ENCODE data around the gene ESRRB. TPM values are rescaled to one million over a fixed set of nuclear protein-coding genes. Genes with fewer than 3 reads are reported as not detected.

ESRRB gene
- total RNA-seq, 2 experiments from 2014 or later, result 0.47 TPM; not detected in 1

GRCh38 chr14:76472199-76472723, 96.3 kb downstream of the ESRRB start:
- Histone ChIP-seq H3K4me3 (ENCODE audit: low read depth, low read length, poor library complexity, severe bottlenecking) (no peak overlapping the region), H3K9me3 (ENCODE audit: low read length) (no peaks in the 10 kb centered on the region), H3K27ac (ENCODE audit: low read depth, low read length, poor library complexity, severe bottlenecking) (no peak overlapping the region), H2AFZ (ENCODE audit: low read length) (no peak overlapping the region), H3K36me3 (ENCODE audit: insufficient read depth, low read length) (no peaks in the 10 kb centered on the region), H3K4me2 (ENCODE audit: low read length) (no peak overlapping the region), H3K9me2 (ENCODE audit: insufficient read depth, low read length) (no peaks in the 10 kb centered on the region), H3K79me2 (ENCODE audit: insufficient read depth, low read depth, low read length) (no peaks in the 10 kb centered on the region), H4K20me1 (ENCODE audit: insufficient read depth, low read length) (no peaks in the 10 kb centered on the region), H3K4me1 (ENCODE audit: insufficient read depth, low read length, poor library complexity, severe bottlenecking) (no peaks in the 10 kb centered on the region)
- BruUV-seq (replicated peaks), result no TSS peak
- TF ChIP-seq EZH2phosphoT487 (IDR thresholded peaks at IDR 0.05; ENCODE audit: borderline replicate concordance, low read depth, low read length), result no peak
- no peak for TF ChIP-seq CTCF (conservative IDR thresholded peaks at IDR 0.05; ENCODE audit: low read length)
- ChIA-PET CTCF (ENCODE audit: unreplicated experiment) (no interaction called here), POLR2A (interaction anchor here (0.5 kb wide), 1 partner anchor 48 kb away, joined by 3 read pairs; no protein-coding TSS in a partner anchor)
- intact Hi-C loops (cut with micrococcal nuclease; ENCODE audit: unreplicated experiment), result no loop called here
- no peak for DNase-seq (ENCODE audit: low spot score)

- Histone ChIP-seq H2AFZ (ENCODE audit: low read length) (no peak overlapping the region), H3K4me3 (ENCODE audit: low read depth, low read length, poor library complexity, severe bottlenecking) (no peak overlapping the region), H3K4me1 (ENCODE audit: insufficient read depth, low read length, poor library complexity, severe bottlenecking) (no peaks in the 10 kb centered on the region), H4K20me1 (ENCODE audit: insufficient read depth, low read length) (no peaks in the 10 kb centered on the region), H3K27ac (ENCODE audit: low read depth, low read length, poor library complexity, severe bottlenecking) (no peak overlapping the region), H3K9me3 (ENCODE audit: low read length) (no peaks in the 10 kb centered on the region), H3K79me2 (ENCODE audit: insufficient read depth, low read depth, low read length) (no peaks in the 10 kb centered on the region), H3K36me3 (ENCODE audit: insufficient read depth, low read length) (no peaks in the 10 kb centered on the region), H3K9me2 (ENCODE audit: insufficient read depth, low read length) (no peaks in the 10 kb centered on the region), H3K4me2 (ENCODE audit: low read length) (no peak overlapping the region)
- BruUV-seq (replicated peaks), result no TSS peak
- ChIA-PET CTCF (ENCODE audit: unreplicated experiment) (no interaction called here), POLR2A (no interaction called here)
- no peak for TF ChIP-seq CTCF (conservative IDR thresholded peaks at IDR 0.05; ENCODE audit: low read length)
- TF ChIP-seq EZH2phosphoT487 (IDR thresholded peaks at IDR 0.05; ENCODE audit: borderline replicate concordance, low read depth, low read length), result no peak
- intact Hi-C loops (cut with micrococcal nuclease; ENCODE audit: unreplicated experiment), result no loop called here
- no peak for DNase-seq (ENCODE audit: low spot score)
Measured at GRCh38 chr14:76473481-76474263, 97.7 kb downstream of the ESRRB start.

- Histone ChIP-seq H3K4me2 (ENCODE audit: low read length) (no peak overlapping the region), H3K4me1 (ENCODE audit: insufficient read depth, low read length, poor library complexity, severe bottlenecking) (no peaks in the 10 kb centered on the region), H3K4me3 (ENCODE audit: low read depth, low read length, poor library complexity, severe bottlenecking) (no peak overlapping the region), H3K27ac (ENCODE audit: low read depth, low read length, poor library complexity, severe bottlenecking) (no peak overlapping the region), H3K36me3 (ENCODE audit: insufficient read depth, low read length) (no peaks in the 10 kb centered on the region), H3K9me3 (ENCODE audit: low read length) (no peaks in the 10 kb centered on the region), H4K20me1 (ENCODE audit: insufficient read depth, low read length) (no peaks in the 10 kb centered on the region), H3K9me2 (ENCODE audit: insufficient read depth, low read length) (no peaks in the 10 kb centered on the region), H3K79me2 (ENCODE audit: insufficient read depth, low read depth, low read length) (no peaks in the 10 kb centered on the region), H2AFZ (ENCODE audit: low read length) (no peak overlapping the region)
- DNase-seq (ENCODE audit: low spot score), result no peak
- POLR2A ChIA-PET, result no interaction called here
- no peak for TF ChIP-seq EZH2phosphoT487 (IDR thresholded peaks at IDR 0.05; ENCODE audit: borderline replicate concordance, low read depth, low read length)
- no peak for TF ChIP-seq CTCF (conservative IDR thresholded peaks at IDR 0.05; ENCODE audit: low read length)
- CTCF ChIA-PET (ENCODE audit: unreplicated experiment), result no interaction called here
- BruUV-seq (replicated peaks), result no TSS peak
- intact Hi-C loops (cut with micrococcal nuclease; ENCODE audit: unreplicated experiment), result no loop called here
Measured at GRCh38 chr14:76480426-76480825, 104.5 kb downstream of the ESRRB start.
